ENCODE measurements around the gene AKAP9.
"Not testable (repeated sequence)": the region's sequence is repeated elsewhere in the genome, so short reads cannot be mapped to it uniquely, and the experiment has no call there.

The AKAP9 gene

DNA sequence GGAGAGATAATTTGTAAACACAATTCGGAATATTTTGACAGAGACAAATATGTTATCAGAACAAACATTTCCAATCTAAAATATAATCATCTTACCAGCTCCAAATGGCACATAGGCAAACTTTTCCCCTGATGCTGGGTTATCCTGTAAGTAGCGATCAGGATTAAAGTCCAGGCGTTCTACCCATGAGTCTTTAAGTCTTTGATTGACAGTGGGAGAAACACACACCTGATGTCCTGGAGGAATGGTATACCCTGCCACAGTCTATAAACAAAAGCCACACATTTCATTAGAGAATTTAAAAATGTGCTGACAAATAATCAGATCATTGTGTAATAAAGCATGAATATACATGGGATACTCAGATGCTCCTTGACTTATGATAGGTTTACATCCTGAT, 176.3 kb downstream of the AKAP9 start:
- FAIRE-seq (no peak), DNase-seq (ENCODE audit: extremely low spot score, insufficient read length, low read depth) (no peak)

GRCh38 chr7:92119213-92119759, 178.6 kb downstream of the AKAP9 start:
- DNase-seq (ENCODE audit: extremely low spot score, insufficient read length, low read depth) (no peak), FAIRE-seq (peak; percentile 5)

DNA sequence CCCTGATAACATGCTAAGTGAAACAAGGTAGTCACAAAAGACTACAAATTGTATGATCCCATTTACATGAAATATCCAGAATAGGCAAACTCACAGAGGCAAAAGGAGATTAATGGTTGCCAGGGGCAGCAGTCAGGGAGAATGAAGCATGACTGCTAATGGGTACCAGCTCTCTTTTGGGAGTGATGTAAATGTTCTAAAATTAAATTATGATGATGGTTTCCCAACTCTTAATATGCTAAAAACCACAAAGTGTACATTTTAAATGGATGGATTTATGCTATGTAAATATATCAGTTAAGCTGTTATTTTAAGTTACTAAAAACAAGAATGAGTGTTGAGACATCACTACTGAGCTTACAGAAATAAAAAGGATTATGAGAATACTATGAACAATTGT, 181.0 kb downstream of the AKAP9 start:
- DNase-seq (ENCODE audit: extremely low spot score, insufficient read length, low read depth) (no peak), FAIRE-seq (no peak)

GRCh38 chr7:92131093-92131492, 190.4 kb downstream of the AKAP9 start:
- DNase-seq (ENCODE audit: extremely low spot score, insufficient read length, low read depth) (no peak), FAIRE-seq (no peak)

- FAIRE-seq: no peak
- DNase-seq (ENCODE audit: extremely low spot score, insufficient read length, low read depth): no peak
Observed at GRCh38 chr7:92131764-92132330, 191.2 kb downstream of the AKAP9 start.

GRCh38 chr7:92133133-92133736, 192.6 kb downstream of the AKAP9 start:
- DNase-seq (ENCODE audit: extremely low spot score, insufficient read length, low read depth) (no peak), FAIRE-seq (no peak)

- FAIRE-seq: no peak
- DNase-seq (ENCODE audit: extremely low spot score, insufficient read length, low read depth): peak; percentile 17
Observed at GRCh38 chr7:92133737-92134270, 193.1 kb downstream of the AKAP9 start.

GRCh38 chr7:92134271-92135051, 193.8 kb downstream of the AKAP9 start, which contains the start of gene CYP51A1:
Gene CYP51A1, minus strand, starts transcription at chr7:92134477. Its CDS starts 113 bp downstream, at chr7:92134364.
- DNase-seq (ENCODE audit: extremely low spot score, insufficient read length, low read depth): peak; percentile 87
- peak; percentile 80 for FAIRE-seq

GRCh38 chr7:92135052-92135889, 194.6 kb downstream of the AKAP9 start:
- peak; percentile 12 for DNase-seq (ENCODE audit: extremely low spot score, insufficient read length, low read depth)
- no peak for FAIRE-seq

GRCh38 chr7:92137557-92137956, 196.9 kb downstream of the AKAP9 start:
- DNase-seq (ENCODE audit: extremely low spot score, insufficient read length, low read depth) (no peak), FAIRE-seq (no peak)

DNA sequence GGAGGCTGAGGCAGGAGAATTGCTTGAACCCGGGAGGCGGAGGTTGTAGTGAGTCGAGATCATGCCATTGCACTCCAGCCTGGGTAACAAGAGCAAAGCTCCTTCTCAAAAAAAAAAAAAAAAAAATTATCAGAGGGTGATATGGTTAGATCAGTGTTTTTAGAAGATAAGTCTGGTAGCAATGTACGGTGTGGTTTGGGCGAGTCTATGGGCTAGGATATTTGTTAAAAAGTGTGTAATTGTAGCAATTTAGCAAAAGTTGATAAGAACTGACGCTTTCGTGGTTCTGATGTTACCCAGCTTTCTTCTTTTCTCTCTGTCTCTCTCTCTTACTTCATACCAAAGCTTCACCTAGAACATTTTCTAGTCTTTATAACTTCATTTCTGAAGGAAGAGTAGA, 200.5 kb downstream of the AKAP9 start:
- DNase-seq (ENCODE audit: extremely low spot score, insufficient read length, low read depth): no peak
- FAIRE-seq: no peak

- not testable (repeated sequence) for DNase-seq (ENCODE audit: extremely low spot score, insufficient read length, low read depth); FAIRE-seq
Observed at GRCh38 chr7:92142791-92143190, 202.1 kb downstream of the AKAP9 start.

- not testable (repeated sequence) for FAIRE-seq; DNase-seq (ENCODE audit: extremely low spot score, insufficient read length, low read depth)
Observed at GRCh38 chr7:92143192-92143880, 202.7 kb downstream of the AKAP9 start.

DNA sequence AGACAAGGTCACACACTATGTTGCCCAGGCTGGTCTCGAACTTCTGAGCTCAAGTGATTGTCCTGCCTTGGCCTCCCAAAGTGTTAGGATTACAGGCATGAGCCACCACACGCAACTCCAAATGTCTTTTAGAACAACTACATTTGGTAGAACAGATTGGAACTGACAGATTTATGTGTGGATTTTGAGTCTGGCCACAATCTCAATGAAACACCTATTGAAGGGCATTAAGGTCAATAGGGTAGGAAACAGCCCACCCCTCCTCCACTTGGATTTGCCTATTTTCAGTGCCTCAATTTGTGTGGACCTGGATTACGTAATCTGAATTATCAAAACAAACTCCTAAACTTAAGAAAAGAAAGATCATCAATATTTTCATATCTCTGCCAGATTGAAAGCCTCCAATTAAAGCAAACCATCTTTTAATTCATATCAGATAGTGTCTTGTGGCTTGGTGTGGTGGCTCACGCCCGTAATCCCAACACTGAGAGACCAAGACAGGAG, 209.1 kb downstream of the AKAP9 start:
- no peak for FAIRE-seq

DNA sequence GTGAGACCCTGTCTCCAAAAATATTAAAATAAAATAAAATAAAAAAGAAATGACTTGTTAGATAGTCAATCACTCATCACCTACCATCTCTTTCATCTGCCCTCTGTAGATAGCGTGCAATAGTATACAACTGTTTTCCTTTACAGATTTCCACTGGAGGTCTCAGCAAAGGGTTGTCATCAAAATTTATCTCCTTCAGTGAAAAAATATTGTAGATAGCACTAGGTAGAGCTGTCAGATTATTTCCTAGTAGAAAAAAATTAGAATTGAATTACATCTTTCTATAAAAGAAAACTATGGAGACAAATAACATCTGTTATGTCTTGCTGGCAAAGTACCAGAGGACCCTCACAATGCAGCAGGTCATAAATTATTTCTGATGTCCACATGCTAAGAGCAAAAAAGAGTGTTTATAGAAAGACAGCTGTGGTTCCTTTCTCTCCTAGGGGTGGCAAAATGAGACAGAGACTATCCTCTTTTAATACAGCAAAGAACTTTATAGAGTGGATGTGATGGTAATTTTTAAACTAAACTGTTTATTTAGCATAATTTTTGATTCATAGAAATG, 209.9 kb downstream of the AKAP9 start:
- no peak for FAIRE-seq

More for the DNA sequence above, 209.1 kb downstream of the AKAP9 start:
- no peak for DNase-seq (ENCODE audit: extremely low spot score, insufficient read length, low read depth)

GRCh38 chr7:92155108-92155739, 214.6 kb downstream of the AKAP9 start:
- DNase-seq (ENCODE audit: extremely low spot score, insufficient read length, low read depth) (no peak), FAIRE-seq (no peak)

More for the DNA sequence above, 209.9 kb downstream of the AKAP9 start:
- DNase-seq (ENCODE audit: extremely low spot score, insufficient read length, low read depth): no peak

GRCh38 chr7:92156990-92157389, 216.3 kb downstream of the AKAP9 start:
- FAIRE-seq: no peak
- DNase-seq (ENCODE audit: extremely low spot score, insufficient read length, low read depth): no peak
